ENCODE data around the gene ASAP2. TPM values are rescaled to one million over a fixed set of nuclear protein-coding genes. Genes with fewer than 3 reads are reported as not detected.

The ASAP2 gene
- total and polyA plus RNA-seq, 8 donors, result 21.1 to 41.8 (median 35.1) TPM

GRCh38 chr2:9355270-9355669, 148.7 kb downstream of the ASAP2 start:
- H3K27me3 ChIP-seq, result no peaks in the 10 kb centered on the region
- DNase-seq (no peak), ATAC-seq (no peak)
- no peak overlapping the region for H3K27ac ChIP-seq
- H3K4me3 ChIP-seq, result no peak overlapping the region
- peaks cover 0 to 40% of the 10 kb centered on the region in 2 donors for H3K36me3 ChIP-seq
- intact Hi-C loops (cut with DNase I), result no loop called here
- no peak for TF ChIP-seq CTCF (IDR thresholded peaks at IDR 0.05)
- H3K4me1 ChIP-seq, result no peaks in the 10 kb centered on the region
- no peaks in the 10 kb centered on the region for H3K9me3 ChIP-seq

- Histone ChIP-seq H3K4me3 (no peak overlapping the region), H3K36me3 (peaks cover 0 to 40% of the 10 kb centered on the region in 2 donors), H3K4me1 (no peaks in the 10 kb centered on the region), H3K9me3 (no peaks in the 10 kb centered on the region), H3K27ac (peak overlapping the region in 1 of 2 donors; percentile 29), H3K27me3 (no peaks in the 10 kb centered on the region)
- ATAC-seq (no peak), DNase-seq (no peak)
- intact Hi-C loops (cut with DNase I), result no loop called here
- no peak for TF ChIP-seq CTCF (IDR thresholded peaks at IDR 0.05)
Measured at GRCh38 chr2:9355716-9356115, 149.1 kb downstream of the ASAP2 start.

GRCh38 chr2:9356261-9356660, 149.6 kb downstream of the ASAP2 start:
- Histone ChIP-seq H3K27me3 (no peaks in the 10 kb centered on the region), H3K9me3 (no peaks in the 10 kb centered on the region), H3K4me3 (no peak overlapping the region), H3K4me1 (no peaks in the 10 kb centered on the region), H3K36me3 (peaks cover 0 to 40% of the 10 kb centered on the region in 2 donors), H3K27ac (no peak overlapping the region)
- intact Hi-C loops (cut with DNase I), result no loop called here
- DNase-seq (no peak), ATAC-seq (no peak)
- no peak for TF ChIP-seq CTCF (IDR thresholded peaks at IDR 0.05)

- Histone ChIP-seq H3K9me3 (no peaks in the 10 kb centered on the region), H3K27ac (no peak overlapping the region), H3K4me3 (no peak overlapping the region), H3K27me3 (no peaks in the 10 kb centered on the region), H3K36me3 (peaks cover 0 to 37% of the 10 kb centered on the region in 2 donors), H3K4me1 (no peaks in the 10 kb centered on the region)
- ATAC-seq (no peak), DNase-seq (no peak)
- TF ChIP-seq CTCF (IDR thresholded peaks at IDR 0.05), result no peak
- intact Hi-C loops (cut with DNase I), result no loop called here
Measured at GRCh38 chr2:9358846-9359245, 152.2 kb downstream of the ASAP2 start.

- intact Hi-C loops (cut with DNase I), result no loop called here
- Histone ChIP-seq H3K27ac (no peak overlapping the region), H3K36me3 (peaks cover 0 to 37% of the 10 kb centered on the region in 2 donors), H3K9me3 (no peaks in the 10 kb centered on the region), H3K27me3 (no peaks in the 10 kb centered on the region), H3K4me1 (no peaks in the 10 kb centered on the region), H3K4me3 (no peak overlapping the region)
- TF ChIP-seq CTCF (IDR thresholded peaks at IDR 0.05), result no peak
- ATAC-seq (no peak), DNase-seq (no peak)
Measured at GRCh38 chr2:9359463-9359862, 152.9 kb downstream of the ASAP2 start.

Measured in left lung (tissue), 10 donors.